ENCODE measurements around the gene ITSN1. TPM values are rescaled to one million over a fixed set of nuclear protein-coding genes. Genes with fewer than 3 reads are reported as not detected.

The ITSN1 gene
- total RNA-seq, 3 donors from 2014 or later (not counting 1 experiment from before 2014, with no cell fraction given), result 1.5 to 5.1 (median 2.7) TPM

DNA sequence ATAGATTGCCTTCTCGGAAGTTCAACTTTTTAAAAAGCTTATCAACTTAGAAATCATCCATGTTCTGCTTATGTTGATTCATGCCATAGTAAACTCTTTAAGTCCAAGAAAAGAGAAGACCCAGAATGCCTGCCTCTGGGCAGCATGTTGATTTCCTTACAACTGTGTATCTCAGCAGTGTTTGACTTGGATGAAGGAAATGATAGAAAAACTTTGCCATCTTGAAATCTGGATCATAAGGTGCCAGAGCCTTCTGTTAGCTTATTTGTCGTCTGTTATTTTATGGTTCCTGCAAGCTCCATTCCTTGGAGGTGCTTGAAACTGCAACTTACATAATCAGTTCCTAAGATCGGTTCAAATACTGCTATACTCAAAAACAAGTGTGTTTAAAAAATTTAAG is 148.8 kb downstream of the ITSN1 start:
- no peaks in the 10 kb centered on the region for H3K9me3 ChIP-seq (ENCODE audit: control insufficient read depth, insufficient read depth, low read length)
- DNase-seq, result no peak
- no peaks in the 10 kb centered on the region for H3K27me3 ChIP-seq (ENCODE audit: control insufficient read depth, insufficient read depth, low read length)
- no peak overlapping the region for H3K27ac ChIP-seq (ENCODE audit: low read length)
- intact Hi-C loops (cut with micrococcal nuclease), result no loop called here
- no peaks in the 10 kb centered on the region for H3K36me3 ChIP-seq (ENCODE audit: control insufficient read depth, insufficient read depth, low read length)
- Mint-ChIP-seq H3K9me3 (no peaks in the 10 kb centered on the region), H3K27me3 (ENCODE audit: low read depth in 2 of 2) (peaks cover 5 to 12% of the 10 kb centered on the region in 2 donors), H3K4me3 (no peak overlapping the region), H3K36me3 (no peaks in the 10 kb centered on the region), H3K27ac (no peak overlapping the region), H3K4me1 (no peaks in the 10 kb centered on the region)
- TF ChIP-seq, protein P1, sequence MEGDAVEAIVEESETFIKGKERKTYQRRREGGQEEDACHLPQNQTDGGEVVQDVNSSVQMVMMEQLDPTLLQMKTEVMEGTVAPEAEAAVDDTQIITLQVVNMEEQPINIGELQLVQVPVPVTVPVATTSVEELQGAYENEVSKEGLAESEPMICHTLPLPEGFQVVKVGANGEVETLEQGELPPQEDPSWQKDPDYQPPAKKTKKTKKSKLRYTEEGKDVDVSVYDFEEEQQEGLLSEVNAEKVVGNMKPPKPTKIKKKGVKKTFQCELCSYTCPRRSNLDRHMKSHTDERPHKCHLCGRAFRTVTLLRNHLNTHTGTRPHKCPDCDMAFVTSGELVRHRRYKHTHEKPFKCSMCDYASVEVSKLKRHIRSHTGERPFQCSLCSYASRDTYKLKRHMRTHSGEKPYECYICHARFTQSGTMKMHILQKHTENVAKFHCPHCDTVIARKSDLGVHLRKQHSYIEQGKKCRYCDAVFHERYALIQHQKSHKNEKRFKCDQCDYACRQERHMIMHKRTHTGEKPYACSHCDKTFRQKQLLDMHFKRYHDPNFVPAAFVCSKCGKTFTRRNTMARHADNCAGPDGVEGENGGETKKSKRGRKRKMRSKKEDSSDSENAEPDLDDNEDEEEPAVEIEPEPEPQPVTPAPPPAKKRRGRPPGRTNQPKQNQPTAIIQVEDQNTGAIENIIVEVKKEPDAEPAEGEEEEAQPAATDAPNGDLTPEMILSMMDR (IDR thresholded peaks at IDR 0.05), result no peak
- no peak for ATAC-seq
- WGBS (ENCODE audit: insufficient coverage), result 88% methylated on average over 1 of the region's 3 CpGs
- no peak overlapping the region for H3K4me3 ChIP-seq (ENCODE audit: low read length)
- H3K4me1 ChIP-seq (ENCODE audit: control insufficient read depth, insufficient read depth, low read length), result no peaks in the 10 kb centered on the region

DNA sequence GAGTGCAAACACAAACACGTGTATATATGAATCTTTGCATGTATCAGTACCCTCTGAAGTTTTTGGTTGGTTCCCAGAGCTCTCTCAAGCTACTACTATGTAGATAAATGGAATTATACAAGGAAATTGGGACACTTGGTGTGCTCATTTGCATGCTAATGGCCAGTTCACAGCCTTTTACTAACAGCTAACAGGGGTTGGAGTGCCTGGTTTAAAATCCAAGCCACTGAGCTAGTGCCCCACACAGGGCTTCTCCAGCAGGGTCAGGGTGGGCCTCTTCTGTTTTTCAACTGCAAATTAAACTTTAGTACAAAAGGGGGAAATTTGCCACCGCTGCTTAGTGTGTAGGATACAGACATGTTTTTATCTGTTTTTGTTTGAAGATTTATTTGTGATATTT is 152.3 kb downstream of the ITSN1 start:
- Histone ChIP-seq H3K4me3 (ENCODE audit: low read length) (no peak overlapping the region), H3K4me1 (ENCODE audit: control insufficient read depth, insufficient read depth, low read length) (no peaks in the 10 kb centered on the region), H3K27me3 (ENCODE audit: control insufficient read depth, insufficient read depth, low read length) (no peaks in the 10 kb centered on the region), H3K27ac (ENCODE audit: low read length) (no peak overlapping the region), H3K9me3 (ENCODE audit: control insufficient read depth, insufficient read depth, low read length) (no peaks in the 10 kb centered on the region), H3K36me3 (ENCODE audit: control insufficient read depth, insufficient read depth, low read length) (no peaks in the 10 kb centered on the region)
- DNase-seq, result no peak
- H3K4me1 Mint-ChIP-seq, result no peaks in the 10 kb centered on the region
- no peaks in the 10 kb centered on the region for H3K9me3 Mint-ChIP-seq
- 81% methylated on average over 2 of the region's 2 CpGs for WGBS (ENCODE audit: insufficient coverage)
- H3K4me3 Mint-ChIP-seq, result no peak overlapping the region
- intact Hi-C loops (cut with micrococcal nuclease), result no loop called here
- TF ChIP-seq, protein P1 (IDR thresholded peaks at IDR 0.05), result no peak
- no peak overlapping the region for H3K27ac Mint-ChIP-seq
- peaks cover 5 to 12% of the 10 kb centered on the region in 2 donors for H3K27me3 Mint-ChIP-seq (ENCODE audit: low read depth in 2 of 2)
- H3K36me3 Mint-ChIP-seq, result no peaks in the 10 kb centered on the region
- no peak for ATAC-seq

DNA sequence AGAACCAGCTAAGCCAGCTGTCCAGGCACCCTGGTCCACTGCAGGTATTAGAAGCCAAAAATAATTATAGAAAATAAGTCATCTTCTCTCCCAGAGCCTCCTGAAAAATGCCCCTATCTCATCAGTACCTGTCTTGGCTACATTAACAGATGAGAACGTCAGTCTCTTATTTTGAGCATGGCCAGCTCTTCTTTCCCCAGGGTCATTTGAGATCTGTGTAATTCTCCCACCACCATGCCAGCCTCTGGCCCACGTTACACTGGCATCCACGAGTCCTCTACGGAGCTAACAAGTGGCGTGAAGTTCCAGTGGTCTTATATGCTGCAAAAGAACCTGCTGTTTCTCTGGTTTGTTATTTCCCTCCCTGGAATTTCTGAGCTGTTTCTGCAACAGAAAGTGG is 155.3 kb downstream of the ITSN1 start:
- Histone ChIP-seq H3K9me3 (ENCODE audit: control insufficient read depth, insufficient read depth, low read length) (no peaks in the 10 kb centered on the region), H3K27ac (ENCODE audit: low read length) (no peak overlapping the region), H3K36me3 (ENCODE audit: control insufficient read depth, insufficient read depth, low read length) (no peaks in the 10 kb centered on the region), H3K4me3 (ENCODE audit: low read length) (no peak overlapping the region), H3K27me3 (ENCODE audit: control insufficient read depth, insufficient read depth, low read length) (no peaks in the 10 kb centered on the region), H3K4me1 (ENCODE audit: control insufficient read depth, insufficient read depth, low read length) (no peaks in the 10 kb centered on the region)
- intact Hi-C loops (cut with micrococcal nuclease), result no loop called here
- H3K36me3 Mint-ChIP-seq, result no peaks in the 10 kb centered on the region
- H3K27ac Mint-ChIP-seq, result no peak overlapping the region
- no peak for ATAC-seq
- no peaks in the 10 kb centered on the region for H3K9me3 Mint-ChIP-seq
- TF ChIP-seq, protein P1 (IDR thresholded peaks at IDR 0.05), result no peak
- no peak for DNase-seq
- H3K4me3 Mint-ChIP-seq, result no peak overlapping the region
- H3K4me1 Mint-ChIP-seq, result no peaks in the 10 kb centered on the region
- peaks cover 4 to 11% of the 10 kb centered on the region in 2 donors for H3K27me3 Mint-ChIP-seq (ENCODE audit: low read depth in 2 of 2)
- WGBS (ENCODE audit: insufficient coverage), result 95% methylated on average over 5 of the region's 5 CpGs

DNA sequence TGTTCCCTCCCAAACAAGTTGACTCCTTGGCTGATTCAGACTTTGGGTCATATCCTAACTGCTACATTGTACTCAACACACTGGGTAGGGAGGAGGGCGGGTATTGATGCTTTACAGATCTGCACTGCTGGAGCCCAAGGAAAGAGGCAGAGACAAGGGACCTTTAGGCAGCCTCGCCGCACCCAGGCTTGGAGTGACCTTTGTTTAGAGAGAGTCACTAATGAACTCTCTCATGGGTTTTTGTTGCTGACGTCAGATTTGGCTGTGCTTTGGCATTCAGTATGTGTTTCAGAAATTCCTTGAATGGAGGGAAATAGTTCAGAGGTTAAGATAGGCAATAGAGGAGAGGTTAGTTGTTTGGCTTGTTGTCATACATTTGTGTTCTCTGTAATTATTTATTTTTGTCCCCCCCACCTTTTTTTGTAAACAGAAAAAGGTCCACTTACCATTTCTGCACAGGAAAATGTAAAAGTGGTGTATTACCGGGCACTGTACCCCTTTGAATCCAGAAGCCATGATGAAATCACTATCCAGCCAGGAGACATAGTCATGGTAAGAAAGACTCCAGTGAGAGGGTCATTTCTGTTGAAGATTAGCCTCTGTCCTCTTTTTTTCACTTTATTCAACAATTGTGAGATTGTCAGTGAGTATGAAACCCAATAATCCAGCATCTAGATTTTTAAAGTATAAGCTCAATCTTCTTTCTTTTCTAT is 157.2 kb downstream of the ITSN1 start:
- ATAC-seq (no peak), DNase-seq (no peak)
- Histone ChIP-seq H3K27me3 (ENCODE audit: control insufficient read depth, insufficient read depth, low read length) (no peaks in the 10 kb centered on the region), H3K36me3 (ENCODE audit: control insufficient read depth, insufficient read depth, low read length) (no peaks in the 10 kb centered on the region), H3K4me1 (ENCODE audit: control insufficient read depth, insufficient read depth, low read length) (no peaks in the 10 kb centered on the region), H3K9me3 (ENCODE audit: control insufficient read depth, insufficient read depth, low read length) (no peaks in the 10 kb centered on the region), H3K4me3 (ENCODE audit: low read length) (no peak overlapping the region), H3K27ac (ENCODE audit: low read length) (no peak overlapping the region)
- no peaks in the 10 kb centered on the region for H3K9me3 Mint-ChIP-seq
- H3K4me3 Mint-ChIP-seq, result no peak overlapping the region
- no peaks in the 10 kb centered on the region for H3K36me3 Mint-ChIP-seq
- no peak overlapping the region for H3K27ac Mint-ChIP-seq
- H3K27me3 Mint-ChIP-seq (ENCODE audit: low read depth in 2 of 2), result no peaks in the 10 kb centered on the region
- WGBS (ENCODE audit: insufficient coverage), result 95% methylated on average over 4 of the region's 5 CpGs
- TF ChIP-seq, protein P1 (IDR thresholded peaks at IDR 0.05), result no peak
- intact Hi-C loops (cut with micrococcal nuclease), result no loop called here
- H3K4me1 Mint-ChIP-seq, result no peaks in the 10 kb centered on the region
